OCI-LY1 (cell line): ENCODE results near the gene SMIM43.

Experiments used
- EZH2 ChIP-seq: fragments of 200-600 bp; sonication (generic), shearing (Covaris generic); IDR thresholded peaks from 2 replicates; pipeline ENCODE4 v1.8.0; 2017; ENCODE audit warnings: borderline replicate concordance, mixed run types, mild to moderate bottlenecking, antibody characterized with exemption, low read length, moderate library complexity, mixed read lengths
- TF ChIP-seq, protein P1 (sequence below): fragments of 200-600 bp; sonication (generic), shearing (Covaris generic); IDR thresholded peaks from 2 replicates; pipeline ENCODE4 v1.5.1; 2017; ENCODE audit warnings: mild to moderate bottlenecking, antibody characterized with exemption, low read length, moderate library complexity, mixed read lengths

DNA sequence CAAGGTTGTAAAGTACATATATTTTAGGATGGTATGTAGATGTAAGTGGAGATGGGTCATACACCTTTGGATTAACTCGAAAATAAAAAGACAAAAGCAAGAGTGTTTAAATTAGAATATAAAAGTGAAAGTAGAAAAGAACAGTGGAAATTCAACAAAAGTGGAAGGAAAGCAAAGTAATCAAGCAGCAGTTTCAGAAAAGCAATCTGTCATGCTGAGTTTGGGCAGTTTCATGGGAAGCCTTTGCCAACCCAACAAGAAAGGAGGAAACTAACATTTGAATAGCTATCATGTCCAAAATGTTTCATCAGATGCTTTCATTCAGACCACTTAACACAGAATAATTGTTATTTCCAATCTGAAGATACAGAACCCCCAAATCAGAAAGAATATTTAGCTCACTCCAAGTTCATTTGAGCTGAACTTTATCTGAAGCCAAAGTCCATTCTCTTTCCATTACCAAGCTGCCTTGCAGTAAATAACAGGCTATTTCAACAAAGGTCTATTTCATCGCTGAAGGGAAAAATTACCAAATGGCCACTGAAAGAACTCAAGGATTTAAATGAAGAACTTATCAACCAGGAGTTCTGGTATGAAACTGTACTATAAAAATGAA, 34.4 kb upstream of the SMIM43 start:
- TF ChIP-seq, protein P1, sequence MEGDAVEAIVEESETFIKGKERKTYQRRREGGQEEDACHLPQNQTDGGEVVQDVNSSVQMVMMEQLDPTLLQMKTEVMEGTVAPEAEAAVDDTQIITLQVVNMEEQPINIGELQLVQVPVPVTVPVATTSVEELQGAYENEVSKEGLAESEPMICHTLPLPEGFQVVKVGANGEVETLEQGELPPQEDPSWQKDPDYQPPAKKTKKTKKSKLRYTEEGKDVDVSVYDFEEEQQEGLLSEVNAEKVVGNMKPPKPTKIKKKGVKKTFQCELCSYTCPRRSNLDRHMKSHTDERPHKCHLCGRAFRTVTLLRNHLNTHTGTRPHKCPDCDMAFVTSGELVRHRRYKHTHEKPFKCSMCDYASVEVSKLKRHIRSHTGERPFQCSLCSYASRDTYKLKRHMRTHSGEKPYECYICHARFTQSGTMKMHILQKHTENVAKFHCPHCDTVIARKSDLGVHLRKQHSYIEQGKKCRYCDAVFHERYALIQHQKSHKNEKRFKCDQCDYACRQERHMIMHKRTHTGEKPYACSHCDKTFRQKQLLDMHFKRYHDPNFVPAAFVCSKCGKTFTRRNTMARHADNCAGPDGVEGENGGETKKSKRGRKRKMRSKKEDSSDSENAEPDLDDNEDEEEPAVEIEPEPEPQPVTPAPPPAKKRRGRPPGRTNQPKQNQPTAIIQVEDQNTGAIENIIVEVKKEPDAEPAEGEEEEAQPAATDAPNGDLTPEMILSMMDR = no peak
- TF ChIP-seq EZH2 = no peak
